ENCODE data around the gene PROSER3.
"Not testable (repeated sequence)": the region's sequence is repeated elsewhere in the genome, so short reads cannot be mapped to it uniquely, and the experiment has no call there.

Gene PROSER3

DNA sequence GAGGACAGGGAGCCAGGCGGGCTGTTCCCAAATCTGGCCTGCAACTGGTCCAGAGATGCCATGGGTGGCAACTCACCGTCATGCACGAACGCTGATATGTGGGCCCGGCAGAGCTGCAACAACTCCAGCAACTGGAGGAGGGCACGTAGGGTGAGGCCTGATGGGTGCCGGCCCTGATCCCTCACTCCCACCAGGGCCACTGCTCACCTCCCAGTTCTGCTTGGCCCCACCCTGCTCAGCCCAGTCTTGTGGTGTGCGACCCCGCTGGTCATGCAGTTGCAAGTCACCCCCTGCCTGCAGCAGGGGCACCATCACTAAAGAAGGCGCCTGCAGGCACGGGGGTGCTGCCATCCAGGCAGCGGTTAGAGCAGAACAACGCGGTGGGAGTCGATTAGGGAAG is 34.3 kb downstream of the PROSER3 start:
- DNase-seq (ENCODE audit: low read depth): no peak

GRCh38 chr19:35792888-35793287 is 34.9 kb downstream of the PROSER3 start:
- no peak for DNase-seq (ENCODE audit: low read depth)

- peak; percentile 18 for DNase-seq (ENCODE audit: low read depth)
These were observed 35.6 kb downstream of the PROSER3 start for GRCh38 chr19:35793381-35794165.

DNA sequence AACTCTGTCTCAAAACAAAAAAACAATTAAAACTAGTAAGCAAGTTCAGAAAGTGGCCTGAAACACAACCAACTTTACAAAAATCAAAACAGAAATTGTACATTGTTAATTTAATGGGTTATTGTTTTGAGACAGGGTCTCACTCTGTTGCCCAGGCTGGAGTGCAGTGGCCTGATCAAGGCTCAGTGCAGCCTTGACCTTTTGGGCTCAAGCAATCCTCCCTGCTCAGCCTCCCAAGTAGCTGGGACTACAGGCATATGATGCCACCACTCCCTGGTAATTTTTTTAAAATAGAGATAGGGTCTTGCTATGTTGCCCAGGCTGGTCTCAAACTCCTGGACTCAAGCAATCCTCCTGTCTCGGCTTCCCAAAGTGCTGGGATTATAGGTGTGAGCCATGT is 37.6 kb downstream of the PROSER3 start:
- not testable (repeated sequence) for DNase-seq (ENCODE audit: low read depth)

DNA sequence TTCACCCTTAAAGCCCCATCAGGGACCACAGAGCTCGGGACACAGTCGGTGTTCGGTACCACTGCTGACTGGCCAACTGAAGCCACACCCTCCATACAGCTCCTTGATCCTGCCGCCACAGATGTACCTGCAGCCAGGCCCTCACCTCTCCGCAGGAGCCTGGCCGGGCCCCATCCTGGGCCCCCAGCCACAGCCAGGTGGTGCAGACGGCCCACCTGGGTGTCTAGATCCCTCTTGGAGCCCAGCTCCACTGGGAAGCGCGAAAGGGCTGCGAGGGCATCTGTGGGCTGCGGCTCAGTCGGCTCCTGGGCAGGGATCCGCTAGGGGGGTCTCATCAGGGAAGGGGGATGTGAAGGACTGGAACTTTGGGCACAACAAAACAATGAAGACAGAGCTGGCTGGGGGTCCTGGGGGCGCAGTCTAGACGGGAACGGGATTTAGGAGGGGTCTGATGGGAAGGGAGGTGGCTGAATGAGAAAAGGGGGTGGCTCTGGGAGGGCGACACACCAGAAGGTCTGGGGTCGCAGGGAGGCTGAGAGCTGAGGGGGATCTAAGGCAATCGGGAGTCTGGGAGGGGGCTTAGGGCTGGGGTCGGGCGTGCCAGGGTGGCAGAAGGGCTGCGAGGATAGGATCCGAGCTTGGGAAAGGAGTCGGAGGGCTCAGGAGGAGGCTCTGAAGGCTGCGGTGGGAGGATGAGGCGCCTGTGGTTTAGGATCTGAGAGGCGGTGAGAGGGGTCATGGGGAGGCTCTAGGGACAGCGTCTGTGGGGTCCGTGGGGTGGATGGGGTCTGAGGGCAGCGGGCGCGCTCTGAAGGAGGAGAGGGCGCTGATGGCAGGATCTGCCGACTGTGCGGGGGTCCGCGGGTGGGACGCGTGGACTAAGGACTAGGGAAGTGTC is 38.9 kb downstream of the PROSER3 start:
- DNase-seq (ENCODE audit: low read depth): no peak

GRCh38 chr19:35797663-35798062 is 39.7 kb downstream of the PROSER3 start:
- DNase-seq (ENCODE audit: low read depth): no peak

- no peak for DNase-seq (ENCODE audit: low read depth)
These were observed 43.9 kb downstream of the PROSER3 start for GRCh38 chr19:35801828-35802227.

- DNase-seq (ENCODE audit: low read depth): no peak
These were observed 47.6 kb downstream of the PROSER3 start for GRCh38 chr19:35805526-35806102.

- no peak for DNase-seq (ENCODE audit: low read depth)
These were observed 48.6 kb downstream of the PROSER3 start for GRCh38 chr19:35806597-35806996.

DNA sequence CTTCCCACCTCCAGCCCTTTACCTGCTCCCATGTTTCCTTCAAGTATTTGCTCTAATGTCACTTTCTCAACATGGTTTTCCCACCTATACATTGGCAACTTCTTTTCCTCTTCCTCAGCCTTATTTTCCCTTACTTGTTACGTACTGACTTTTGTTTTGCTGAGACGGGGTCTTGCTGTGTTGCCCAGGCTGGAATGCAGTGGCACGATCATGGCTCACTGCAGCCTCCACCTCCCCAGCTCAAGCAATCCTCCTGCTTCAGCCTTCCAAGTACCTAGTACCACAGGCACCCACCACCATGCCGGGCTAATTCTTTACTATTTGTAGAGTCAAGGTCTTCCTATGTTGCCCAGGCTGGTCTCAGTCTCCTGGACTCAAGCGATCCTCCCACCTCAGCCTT is 49.7 kb downstream of the PROSER3 start:
- no peak for DNase-seq (ENCODE audit: low read depth)

GRCh38 chr19:35811317-35812219 is 53.6 kb downstream of the PROSER3 start:
- DNase-seq (ENCODE audit: low read depth): no peak

DNA sequence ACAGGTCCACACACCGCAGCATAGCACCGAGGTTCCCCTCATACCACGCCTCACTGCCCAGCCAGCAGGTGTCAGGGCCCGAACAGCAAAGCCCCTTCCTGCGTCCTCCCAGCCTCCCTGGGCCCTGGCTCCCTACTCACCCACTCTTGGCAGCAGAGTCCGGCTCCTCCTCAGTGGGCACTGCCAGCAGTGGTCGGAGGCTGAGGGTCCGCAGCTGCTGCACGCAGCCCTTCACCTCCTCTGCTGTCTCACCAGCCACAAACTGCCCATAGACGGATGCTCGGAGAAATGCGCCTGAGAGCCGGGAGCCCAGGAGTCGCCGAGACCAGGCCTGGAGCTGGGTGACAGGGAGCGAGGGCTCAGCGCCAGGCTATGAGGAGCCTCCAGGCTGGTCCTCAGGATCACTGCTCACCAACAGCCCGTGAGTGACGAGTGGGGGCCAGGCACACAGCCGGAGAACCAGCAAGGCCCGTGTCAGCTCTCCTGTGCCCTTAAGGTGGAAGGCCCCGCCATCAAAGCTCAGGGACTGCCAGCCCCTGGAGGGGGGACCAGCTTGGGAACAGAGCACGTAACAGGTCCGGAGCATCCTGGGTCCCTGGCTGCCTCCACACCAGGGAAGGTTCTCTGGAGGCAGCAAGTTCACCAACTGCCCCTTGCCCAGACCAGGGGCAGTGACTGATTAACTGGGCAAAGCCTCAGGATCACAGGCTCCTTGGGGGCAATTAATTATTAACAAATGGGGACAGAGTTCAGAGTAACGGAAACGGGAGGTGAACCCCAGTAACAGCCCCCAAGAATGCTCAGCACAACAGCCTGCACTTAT is 54.5 kb downstream of the PROSER3 start, which contains the start of gene PRODH2:
Gene PRODH2, minus strand, starts transcription at position 626 of the 823 bp plus-strand sequence. Its CDS starts 40 bp downstream, at position 586.
- no peak for DNase-seq (ENCODE audit: low read depth)

DNA sequence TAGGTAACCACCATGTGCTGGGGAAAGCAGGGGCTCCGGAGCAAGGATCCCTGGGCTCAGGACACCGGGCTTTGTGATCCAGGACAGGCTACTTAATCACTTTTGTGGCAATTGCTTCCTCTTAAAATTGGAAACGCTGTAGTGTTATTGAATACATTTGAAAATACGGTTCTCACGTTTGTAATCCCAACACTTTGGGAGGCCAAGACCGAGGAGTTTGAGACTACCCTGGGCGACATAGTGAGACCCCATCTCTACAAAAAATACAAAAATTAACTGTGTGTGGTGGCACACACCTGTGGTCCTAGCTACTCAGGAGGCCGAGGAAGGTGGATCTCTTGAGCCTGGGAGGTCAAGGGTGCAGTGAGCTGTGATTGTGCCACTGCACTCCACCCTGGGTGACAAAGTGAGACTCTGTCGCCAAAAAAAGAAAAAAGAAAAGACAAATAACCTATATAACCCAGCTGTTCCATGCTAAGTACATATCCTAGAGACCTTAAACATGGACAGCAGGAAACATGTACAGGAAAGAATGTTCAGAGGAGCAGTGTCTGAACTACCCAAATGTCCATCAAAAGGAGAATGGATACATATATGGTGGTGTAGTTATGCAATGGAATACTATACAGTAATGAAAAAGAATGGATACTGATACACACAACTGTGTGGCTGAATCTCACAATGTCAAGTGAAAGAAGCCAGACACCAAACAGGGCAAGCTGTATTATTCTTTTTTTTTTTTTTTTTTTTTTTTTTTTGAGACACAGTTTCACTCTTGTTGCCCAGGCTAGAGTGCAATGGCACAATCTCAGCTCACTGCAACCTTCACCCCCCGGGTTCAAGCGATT is 55.3 kb downstream of the PROSER3 start:
- DNase-seq (ENCODE audit: low read depth): no peak

GRCh38 chr19:35816262-35816661 is 58.3 kb downstream of the PROSER3 start:
- no peak for DNase-seq (ENCODE audit: low read depth)

GRCh38 chr19:35816846-35817245 is 58.9 kb downstream of the PROSER3 start:
- no peak for DNase-seq (ENCODE audit: low read depth)

DNA sequence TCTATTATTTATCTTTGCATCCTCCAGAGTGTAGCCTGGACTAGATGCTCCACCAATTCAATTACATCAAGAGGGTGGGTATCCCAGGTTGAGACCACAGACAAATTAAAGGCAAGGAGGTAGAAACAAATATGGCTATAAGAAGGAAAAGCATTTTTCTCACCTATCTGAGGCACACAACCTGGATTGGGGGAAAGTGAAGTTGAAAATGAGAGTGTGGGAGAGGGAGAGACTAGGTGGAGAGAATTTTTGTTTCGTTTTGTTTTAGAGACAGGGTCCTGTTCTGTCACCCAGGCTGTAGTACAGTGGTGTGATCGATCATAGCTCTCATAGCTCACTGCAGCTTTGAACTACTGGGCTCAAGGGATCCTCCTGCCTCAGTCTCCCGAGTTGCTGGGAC is 60.5 kb downstream of the PROSER3 start:
- DNase-seq (ENCODE audit: low read depth): no peak

All from fibroblast of gingiva (primary cell).